Pancreas (tissue), 10 donors: ENCODE results near the gene RAD18. TPM values are rescaled to one million over a fixed set of nuclear protein-coding genes. Genes with fewer than 3 reads are reported as not detected.

Source experiments
- ATAC-seq, 4 donors: fragments of 200-7000 bp; cut with Tn5 transposase; one replicate each; pipeline versions ENCODE4 v1.8.0 to v1.9.1; 2020; ENCODE audit warnings: mild to moderate bottlenecking in 4 of 4, moderate library complexity in 4 of 4
- DNase-seq, 6 donors: peaks; one replicate each; pipeline ENCODE4 v3.0.0-alpha.2; 2020
- FAIRE-seq: peaks from 2 replicates; lab custom pipeline; 2012; peaks lifted over from hg19 to GRCh38; lab: Jason Lieb, UNC
- H3K27ac ChIP-seq, 4 donors: fragments of 200-600 bp; sonication (generic); 1 replicate in 3 of 4; 2 replicates in 1 of 4; pipeline versions ENCODE4 v1.5.0 to v1.8.0; 2020
- H3K27me3 ChIP-seq, 4 donors: fragments of 200-600 bp; one replicate each; pipeline ENCODE4 v1.8.0; 2021
- H3K36me3 ChIP-seq, 3 donors: fragments of 200-600 bp; sonication (generic) in 1 of 3; one replicate each; pipeline versions ENCODE4 v1.5.0 to v1.8.0; 2020 to 2021
- H3K4me1 ChIP-seq, 3 donors: fragments of 200-600 bp; one replicate each; pipeline ENCODE4 v1.8.0; 2021
- H3K4me3 ChIP-seq, 4 donors: fragments of 200-600 bp; sonication (generic) in 2 of 4; one replicate each; pipeline versions ENCODE4 v1.5.0 to v1.8.0; 2020 to 2021
- H3K9me3 ChIP-seq, 4 donors: fragments of 200-600 bp; one replicate each; pipeline ENCODE4 v1.8.0; 2021
- CTCF ChIP-seq, 4 donors: fragments of 200-600 bp; sonication (generic) in 3 of 4; IDR thresholded peaks; one replicate each; pipeline versions ENCODE4 v1.5.0 to v1.8.0; 2021; ENCODE audit warnings: antibody characterized with exemption in 4 of 4
- WGBS, 2 donors: extraction: QIAGEN DNeasy Blood & Tissue Kit; methylation state at CpG; one replicate each; pipeline ENCODE4 v1.1.7; 2013; 5-methylcytosine and 5-hydroxymethylcytosine counted together
- intact Hi-C, 3 donors: fragments of 100-400 bp; cut with DNase I; formaldehyde crosslinking; loops; one replicate each; pipeline versions ENCODE4 v1.11.1 to v1.14.2; 2022
- polyA plus RNA-seq, 2 donors: library from polyadenylated mRNA; stranded (reverse); fragments of 200-250 nt; gene quantifications; one replicate each; pipeline ENCODE4 v1.2.3, GENCODE V29; 2013
- total RNA-seq, 6 donors: library from RNA; stranded (reverse); fragmentation: NEBNext Ultra II Directional in 4 of 6; extraction: Animal tissue kit (Norgen Biotek cat#: 25700) in 4 of 6; gene quantifications; one replicate each; pipeline versions ENCODE4 v1.2.1 to v1.2.4, GENCODE V29; 2021 to 2023
- donor health status: healthy with polysubstance abuse.
- donor health status: DM: no; HTN: no; CAD: no; lungs with moderate emphysema.
- donor health status: DM: no; HTN: no; CAD: no.
- donor health status: control.
- donor health status: control.
- donor health status: Bipolar disorder and iron deficiency.
- donor health status: DM: yes; HTN: yes; CAD: no.
- donor health status: DM: no; HTN: no; CAD: no.
- donor health status: DM: no; HTN: no; CAD: no.
- donor health status: DM: yes; HTN: yes; CAD: no.

RAD18 gene
- total and polyA plus RNA-seq, 8 donors: 1.2 to 4.3 (median 2.2) TPM

GRCh38 chr3:8932507-8932906 is 30.8 kb downstream of the RAD18 start:
- 96 to 97% methylated on average over 2 of the region's 2 CpGs for WGBS, 2 donors
- no peak for FAIRE-seq
- H3K36me3 ChIP-seq: no peaks in the 10 kb centered on the region
- no peak overlapping the region for H3K4me3 ChIP-seq
- H3K9me3 ChIP-seq: no peaks in the 10 kb centered on the region
- no peaks in the 10 kb centered on the region for H3K4me1 ChIP-seq
- DNase-seq: no peak
- TF ChIP-seq CTCF (IDR thresholded peaks at IDR 0.05): no peak
- no peak for ATAC-seq
- intact Hi-C loops: no loop called here
- no peak overlapping the region for H3K27ac ChIP-seq
- no peaks in the 10 kb centered on the region for H3K27me3 ChIP-seq

DNA sequence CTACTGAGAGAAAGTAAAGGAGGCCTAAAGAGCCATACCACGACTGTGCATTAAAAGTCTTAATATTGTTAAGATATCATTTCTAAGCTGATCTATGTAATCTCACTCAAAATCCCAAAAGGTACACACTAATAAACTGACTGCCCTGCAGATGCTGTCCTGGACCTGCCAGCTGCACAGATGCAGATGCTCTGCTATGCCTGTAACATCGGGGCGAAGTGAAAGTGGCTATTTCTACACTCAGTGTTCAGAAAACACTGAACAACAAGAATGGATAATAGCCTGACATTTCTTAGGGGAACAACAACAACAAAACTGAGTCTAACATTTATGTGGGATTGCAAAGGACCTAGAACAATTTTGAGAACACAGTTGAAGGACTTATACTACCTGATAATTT is 31.9 kb downstream of the RAD18 start:
- 96 to 97% methylated on average over 3 of the region's 3 CpGs for WGBS, 2 donors

DNA sequence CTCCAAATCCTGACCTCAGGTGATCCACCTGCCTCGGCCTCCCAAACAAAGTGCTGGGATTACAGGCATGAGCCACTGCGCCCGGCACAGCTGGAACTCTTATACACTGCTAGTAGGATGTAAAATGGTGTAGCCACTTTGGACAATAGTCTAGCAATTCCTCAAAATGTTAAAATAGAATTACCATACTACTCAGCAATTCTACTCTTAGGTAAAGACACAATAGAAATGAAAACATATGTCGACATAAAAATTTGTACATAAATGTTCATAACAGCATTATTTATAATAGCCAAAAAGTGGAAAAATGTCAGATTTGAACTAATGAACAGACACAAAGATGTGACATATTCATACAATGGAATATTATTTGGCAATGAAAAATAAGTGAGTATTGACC is 33.4 kb downstream of the RAD18 start:
- Histone ChIP-seq H3K27me3 (no peaks in the 10 kb centered on the region), H3K4me1 (no peaks in the 10 kb centered on the region), H3K27ac (no peak overlapping the region), H3K36me3 (no peaks in the 10 kb centered on the region), H3K9me3 (no peaks in the 10 kb centered on the region), H3K4me3 (no peak overlapping the region)
- DNase-seq: no peak
- WGBS, 2 donors: 73 to 88% methylated on average over 4 of the region's 4 CpGs
- FAIRE-seq: no peak
- ATAC-seq: no peak
- no peak for TF ChIP-seq CTCF (IDR thresholded peaks at IDR 0.05)
- intact Hi-C loops: no loop called here

More for the DNA sequence above, 31.9 kb downstream of the RAD18 start:
- no peak for TF ChIP-seq CTCF (IDR thresholded peaks at IDR 0.05)
- H3K36me3 ChIP-seq: no peaks in the 10 kb centered on the region
- FAIRE-seq: no peak
- H3K9me3 ChIP-seq: no peaks in the 10 kb centered on the region
- no peak for DNase-seq
- no peaks in the 10 kb centered on the region for H3K4me1 ChIP-seq
- no peak overlapping the region for H3K27ac ChIP-seq
- H3K4me3 ChIP-seq: no peak overlapping the region
- intact Hi-C loops: no loop called here
- ATAC-seq: no peak
- no peaks in the 10 kb centered on the region for H3K27me3 ChIP-seq

DNA sequence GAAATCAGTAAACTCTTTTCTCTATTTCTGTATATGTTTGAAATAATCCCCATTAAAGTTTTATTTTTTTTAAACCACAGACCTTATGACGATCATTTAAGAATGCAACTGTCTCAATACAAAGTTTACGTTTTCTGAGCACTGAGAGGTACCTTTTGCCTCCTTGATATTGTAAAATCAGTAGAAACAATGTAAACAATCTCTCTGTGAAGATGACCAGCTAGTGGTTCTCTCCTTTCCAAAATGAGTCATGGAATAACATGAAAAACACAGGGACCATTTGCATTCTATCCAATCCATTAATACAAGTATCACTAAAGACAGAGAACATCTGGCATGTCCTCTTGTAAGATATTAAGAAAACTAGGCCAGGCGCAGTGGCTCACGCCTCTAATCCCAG is 48.8 kb downstream of the RAD18 start:
- TF ChIP-seq CTCF (IDR thresholded peaks at IDR 0.05): no peak
- H3K36me3 ChIP-seq: no peaks in the 10 kb centered on the region
- WGBS, 2 donors: 94 to 96% methylated on average over 4 of the region's 4 CpGs
- intact Hi-C loops: no loop called here
- no peak for FAIRE-seq
- H3K4me3 ChIP-seq: no peak overlapping the region
- no peaks in the 10 kb centered on the region for H3K9me3 ChIP-seq
- H3K27me3 ChIP-seq: no peaks in the 10 kb centered on the region
- no peaks in the 10 kb centered on the region for H3K4me1 ChIP-seq
- H3K27ac ChIP-seq: no peak overlapping the region
- no peak for DNase-seq
- ATAC-seq: no peak

- intact Hi-C loops: no loop called here
- FAIRE-seq: no peak
- Histone ChIP-seq H3K27me3 (no peaks in the 10 kb centered on the region), H3K27ac (no peak overlapping the region), H3K4me3 (no peak overlapping the region), H3K9me3 (no peaks in the 10 kb centered on the region), H3K4me1 (no peaks in the 10 kb centered on the region), H3K36me3 (no peaks in the 10 kb centered on the region)
- DNase-seq: no peak
- TF ChIP-seq CTCF (IDR thresholded peaks at IDR 0.05): no peak
- no peak for ATAC-seq
- WGBS, 2 donors: 77% methylated on average over 2 of the region's 2 CpGs
These were observed 51.5 kb downstream of the RAD18 start for GRCh38 chr3:8911781-8912180.
